Karpas-422 (cell line): ENCODE measurements around the gene KRT7. TPM values are rescaled to one million over a fixed set of nuclear protein-coding genes. Genes with fewer than 3 reads are reported as not detected.

Source experiments
- DNase-seq: peaks from one replicate; pipeline ENCODE4 v3.0.0-alpha.2; 2015
- H2AFZ ChIP-seq: fragments of 200-600 bp; sonication (generic); 2 replicates; pipeline ENCODE4 v1.6.1; 2014; ENCODE audit warnings: antibody characterized with exemption, low read length, mixed read lengths
- H3K27ac ChIP-seq: fragments of 200-600 bp; sonication (generic); 2 replicates; pipeline ENCODE4 v1.5.1; 2014; ENCODE audit warnings: mild to moderate bottlenecking, low read length, moderate library complexity
- H3K27me3 ChIP-seq: fragments of 200-600 bp; sonication (generic); 2 replicates; pipeline ENCODE4 v1.6.1; 2014; ENCODE audit warnings: low read length, mixed read lengths
- H3K36me3 ChIP-seq: fragments of 200-600 bp; sonication (generic); 2 replicates; pipeline ENCODE4 v1.6.1; 2014; ENCODE audit warnings: low read length, mixed read lengths; ENCODE audit not compliant: insufficient read depth
- H3K4me1 ChIP-seq: fragments of 200-600 bp; sonication (generic); 2 replicates; pipeline ENCODE4 v1.6.1; 2014; ENCODE audit warnings: mild to moderate bottlenecking, low read length, mixed read lengths
- H3K4me2 ChIP-seq: fragments of 200-600 bp; sonication (generic); 2 replicates; pipeline ENCODE4 v1.6.1; 2014; ENCODE audit warnings: low read length, low read depth, mild to moderate bottlenecking; ENCODE audit not compliant: poor library complexity, severe bottlenecking
- H3K4me3 ChIP-seq: fragments of 200-600 bp; sonication (generic); 2 replicates; pipeline ENCODE4 v1.5.1; 2014; ENCODE audit warnings: mild to moderate bottlenecking, antibody characterized with exemption, low read length, mixed read lengths
- H3K79me2 ChIP-seq: fragments of 200-600 bp; sonication (generic); 2 replicates; pipeline ENCODE4 v1.6.1; 2014; ENCODE audit warnings: mild to moderate bottlenecking, low read length, mixed read lengths
- H3K9ac ChIP-seq: fragments of 200-600 bp; sonication (generic); 2 replicates; pipeline ENCODE4 v1.6.0; 2014; ENCODE audit warnings: low read length
- H3K9me2 ChIP-seq: fragments of 200-600 bp; sonication (generic), shearing (Covaris generic); replicated peaks from 2 replicates; pipeline ENCODE4 v1.6.0; 2014; ENCODE audit warnings: mild to moderate bottlenecking, low read length, moderate library complexity; ENCODE audit not compliant: insufficient read depth
- H3K9me3 ChIP-seq: fragments of 300-700, 200-600 bp; sonication (generic); 2 replicates; pipeline ENCODE4 v1.6.1; 2014; ENCODE audit warnings: low read length, mixed read lengths
- H4K20me1 ChIP-seq: fragments of 200-600 bp; sonication (generic); 2 replicates; pipeline ENCODE4 v1.6.1; 2014; ENCODE audit warnings: mild to moderate bottlenecking, antibody characterized with exemption, low read length, low read depth; ENCODE audit not compliant: insufficient read depth
- total RNA-seq: library from RNA; depleted of rRNA; stranded (reverse); fragments of >200 nt; shearing (Covaris generic); gene quantifications from 2 replicates; pipeline ENCODE4 v1.2.3, GENCODE V29; 2014; ENCODE audit warnings: low replicate concordance; rRNA removed

KRT7 gene
- not detected in 2 replicates for total RNA-seq

DNA sequence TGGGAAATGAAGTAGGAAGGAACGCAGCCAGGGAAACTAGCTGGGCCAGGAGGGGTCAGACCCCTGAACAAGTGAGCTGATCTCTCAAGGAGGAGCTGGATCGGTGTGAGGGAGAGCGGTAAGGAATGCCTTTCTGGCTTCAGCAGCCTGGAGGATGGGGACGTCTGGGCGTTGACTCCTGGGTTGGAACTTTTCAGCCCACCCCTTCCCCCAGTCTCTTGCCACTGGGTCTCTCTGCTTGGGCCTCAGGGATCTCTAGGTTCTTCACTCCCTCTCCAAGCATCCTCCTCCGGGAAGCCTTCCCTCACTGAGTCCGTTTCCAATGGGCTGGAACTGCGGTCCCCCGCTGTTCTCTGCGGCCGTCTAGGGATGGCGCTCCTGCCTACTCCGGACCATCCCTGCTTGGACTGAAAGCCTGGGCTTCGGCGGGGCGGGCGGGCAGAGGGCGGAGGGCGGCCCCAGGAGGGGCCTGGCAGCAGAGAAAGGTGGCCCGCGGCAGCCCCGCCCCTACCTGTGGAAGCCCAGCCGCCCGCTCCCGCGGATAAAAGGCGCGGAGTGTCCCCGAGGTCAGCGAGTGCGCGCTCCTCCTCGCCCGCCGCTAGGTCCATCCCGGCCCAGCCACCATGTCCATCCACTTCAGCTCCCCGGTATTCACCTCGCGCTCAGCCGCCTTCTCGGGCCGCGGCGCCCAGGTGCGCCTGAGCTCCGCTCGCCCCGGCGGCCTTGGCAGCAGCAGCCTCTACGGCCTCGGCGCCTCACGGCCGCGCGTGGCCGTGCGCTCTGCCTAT, at the start of gene KRT7:
Gene KRT7, plus strand, starts transcription at position 570 of the 788 bp plus-strand sequence. Its CDS starts 54 bp downstream, at position 624.
- Histone ChIP-seq H3K27me3 (no peaks in the 10 kb centered on the region), H3K4me2 (no peak within 1 kb of the TSS)

DNA sequence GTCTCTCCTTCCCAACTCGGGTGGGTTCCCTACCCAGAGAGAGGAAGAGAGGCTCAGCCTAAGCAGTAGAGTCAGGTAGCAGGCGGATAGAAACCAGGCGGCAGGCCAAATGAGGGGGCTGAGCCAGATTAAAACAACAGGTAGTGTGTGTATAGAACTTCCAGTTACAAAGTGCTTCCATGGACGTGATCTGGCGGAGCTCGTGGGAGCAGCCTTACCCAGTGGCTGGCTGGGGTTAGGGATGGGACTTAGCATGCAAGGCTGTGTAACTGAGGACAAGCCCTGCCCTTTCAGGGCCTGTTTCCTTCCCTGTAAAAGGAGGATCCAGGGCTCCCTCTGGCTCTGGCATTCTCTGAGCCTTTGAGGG, 49.5 kb upstream of the KRT7 start:
- H3K9me2 ChIP-seq = no peaks in the 10 kb centered on the region
- H3K36me3 ChIP-seq = no peaks in the 10 kb centered on the region
- no peaks in the 10 kb centered on the region; the same call in 1 of the 2 replicates for H4K20me1 ChIP-seq
- H3K9me3 ChIP-seq = no peaks in the 10 kb centered on the region
- DNase-seq = no peak
- H3K4me1 ChIP-seq = no peaks in the 10 kb centered on the region
- H3K9ac ChIP-seq = no peak overlapping the region
- no peak overlapping the region for H3K27ac ChIP-seq
- H3K4me3 ChIP-seq = no peak overlapping the region
- no peaks in the 10 kb centered on the region for H3K27me3 ChIP-seq
- H3K4me2 ChIP-seq = no peak overlapping the region
- H3K79me2 ChIP-seq = no peaks in the 10 kb centered on the region
- no peak overlapping the region for H2AFZ ChIP-seq

More for the DNA sequence above, at the start of gene KRT7:
- DNase-seq = no peak
- no peaks in the 10 kb centered on the region for H4K20me1 ChIP-seq
- no peak within 1 kb of the TSS for H3K4me3 ChIP-seq
- H3K36me3 ChIP-seq = no peaks in the 10 kb centered on the region
- H3K9me2 ChIP-seq = no peaks in the 10 kb centered on the region
- H3K9me3 ChIP-seq = no peaks in the 10 kb centered on the region
- no peak within 1 kb of the TSS for H3K9ac ChIP-seq
- no peaks in the 10 kb centered on the region for H3K79me2 ChIP-seq
- H2AFZ ChIP-seq = no peak within 1 kb of the TSS
- H3K27ac ChIP-seq = no peak within 1 kb of the TSS
- H3K4me1 ChIP-seq = no peaks in the 10 kb centered on the region

DNA sequence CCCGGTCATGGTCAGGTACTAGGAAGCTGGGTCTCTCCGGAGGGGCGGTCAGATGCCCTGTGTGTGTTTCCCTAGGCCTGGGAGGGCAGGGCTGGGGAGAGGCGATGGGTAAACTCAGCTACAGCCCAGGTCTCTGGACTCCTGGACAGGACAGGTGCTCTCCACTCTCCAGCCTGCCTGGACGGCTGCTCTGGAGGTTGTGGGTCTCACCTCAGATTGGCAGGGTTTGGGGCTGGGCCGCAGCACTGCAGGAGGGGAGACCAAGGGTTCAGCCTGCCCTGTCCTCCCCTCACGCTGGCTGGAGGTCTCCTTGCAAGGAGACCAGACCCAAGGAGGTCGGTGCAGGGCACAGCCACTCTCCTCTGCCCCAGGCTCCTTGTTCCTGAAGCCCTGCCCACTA, 49.1 kb upstream of the KRT7 start:
- Histone ChIP-seq H3K9ac (no peak overlapping the region), H3K79me2 (no peaks in the 10 kb centered on the region)

DNA sequence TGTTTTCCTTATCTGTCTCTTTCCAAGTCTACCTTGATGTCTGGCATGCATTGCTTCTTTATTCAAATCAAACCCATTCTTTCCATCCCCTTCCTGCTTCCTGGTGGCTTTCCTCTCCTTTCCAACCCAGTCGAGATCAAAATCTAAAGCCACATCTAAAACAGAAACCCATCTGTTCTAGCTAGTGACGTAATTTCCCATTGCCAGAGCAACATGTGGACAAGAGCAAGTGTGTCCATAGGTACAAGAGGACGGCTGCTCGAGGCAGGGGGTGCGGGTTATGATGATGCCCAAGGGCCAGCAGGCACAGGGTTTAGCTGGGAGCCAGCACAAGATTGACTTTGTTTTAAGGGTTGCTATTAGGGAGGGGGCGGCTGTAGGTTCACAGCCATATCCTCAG, 48.2 kb upstream of the KRT7 start:
- H3K9ac ChIP-seq = no peak overlapping the region
- no peak overlapping the region for H3K27ac ChIP-seq
- no peaks in the 10 kb centered on the region for H3K9me3 ChIP-seq
- no peaks in the 10 kb centered on the region for H3K36me3 ChIP-seq
- H3K4me3 ChIP-seq = no peak overlapping the region
- no peaks in the 10 kb centered on the region for H3K9me2 ChIP-seq
- no peaks in the 10 kb centered on the region; the same call in 1 of the 2 replicates for H4K20me1 ChIP-seq
- no peaks in the 10 kb centered on the region for H3K79me2 ChIP-seq
- no peaks in the 10 kb centered on the region for H3K27me3 ChIP-seq
- H2AFZ ChIP-seq = no peak overlapping the region
- no peak for DNase-seq
- no peaks in the 10 kb centered on the region for H3K4me1 ChIP-seq
- H3K4me2 ChIP-seq = no peak overlapping the region

More for the DNA sequence above, 49.1 kb upstream of the KRT7 start:
- DNase-seq = no peak
- no peak overlapping the region for H3K4me3 ChIP-seq
- no peaks in the 10 kb centered on the region for H3K27me3 ChIP-seq
- no peaks in the 10 kb centered on the region; the same call in 1 of the 2 replicates for H4K20me1 ChIP-seq
- no peaks in the 10 kb centered on the region for H3K9me2 ChIP-seq
- H3K27ac ChIP-seq = no peak overlapping the region
- no peak overlapping the region for H3K4me2 ChIP-seq
- no peaks in the 10 kb centered on the region for H3K36me3 ChIP-seq
- no peaks in the 10 kb centered on the region for H3K9me3 ChIP-seq
- H3K4me1 ChIP-seq = no peaks in the 10 kb centered on the region
- H2AFZ ChIP-seq = no peak overlapping the region

DNA sequence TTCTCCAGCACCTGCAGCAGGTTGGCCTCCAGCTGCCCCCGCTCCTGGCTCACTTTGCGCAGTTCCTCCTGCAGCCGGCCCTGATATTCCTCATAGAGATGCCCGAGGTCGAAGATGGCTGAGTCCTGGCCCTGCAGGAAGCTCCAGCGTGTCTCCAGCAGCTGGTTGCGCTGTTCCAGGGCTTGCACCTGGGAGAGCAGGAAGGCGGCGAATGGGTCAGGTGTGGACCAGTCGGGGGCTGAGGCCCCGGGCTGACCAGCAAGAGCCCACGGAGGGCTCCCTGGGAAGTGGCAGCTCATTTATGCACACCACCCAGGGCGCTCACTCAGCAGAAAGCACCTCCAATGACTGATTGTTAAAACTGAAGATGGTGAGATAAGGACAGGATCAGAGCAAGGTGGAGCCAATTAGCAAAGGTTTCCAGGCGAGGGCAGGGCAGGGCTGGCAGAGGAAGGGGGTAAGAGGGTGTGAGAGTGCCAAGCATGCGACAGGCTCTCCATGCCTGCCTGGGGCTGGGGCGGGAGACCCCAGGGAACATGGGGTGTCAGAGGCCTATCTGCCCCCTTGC, 47.6 kb upstream of the KRT7 start:
- no peak overlapping the region for H3K4me2 ChIP-seq
- no peaks in the 10 kb centered on the region for H3K79me2 ChIP-seq
- no peaks in the 10 kb centered on the region for H3K9me3 ChIP-seq
- H2AFZ ChIP-seq = no peak overlapping the region
- no peaks in the 10 kb centered on the region for H3K4me1 ChIP-seq
- H3K27ac ChIP-seq = no peak overlapping the region
- H3K27me3 ChIP-seq = no peaks in the 10 kb centered on the region
- no peak for DNase-seq
- no peaks in the 10 kb centered on the region for H3K9me2 ChIP-seq
- no peak overlapping the region for H3K9ac ChIP-seq
- no peaks in the 10 kb centered on the region for H3K36me3 ChIP-seq
- no peak overlapping the region for H3K4me3 ChIP-seq
- no peaks in the 10 kb centered on the region; the same call in 1 of the 2 replicates for H4K20me1 ChIP-seq

DNA sequence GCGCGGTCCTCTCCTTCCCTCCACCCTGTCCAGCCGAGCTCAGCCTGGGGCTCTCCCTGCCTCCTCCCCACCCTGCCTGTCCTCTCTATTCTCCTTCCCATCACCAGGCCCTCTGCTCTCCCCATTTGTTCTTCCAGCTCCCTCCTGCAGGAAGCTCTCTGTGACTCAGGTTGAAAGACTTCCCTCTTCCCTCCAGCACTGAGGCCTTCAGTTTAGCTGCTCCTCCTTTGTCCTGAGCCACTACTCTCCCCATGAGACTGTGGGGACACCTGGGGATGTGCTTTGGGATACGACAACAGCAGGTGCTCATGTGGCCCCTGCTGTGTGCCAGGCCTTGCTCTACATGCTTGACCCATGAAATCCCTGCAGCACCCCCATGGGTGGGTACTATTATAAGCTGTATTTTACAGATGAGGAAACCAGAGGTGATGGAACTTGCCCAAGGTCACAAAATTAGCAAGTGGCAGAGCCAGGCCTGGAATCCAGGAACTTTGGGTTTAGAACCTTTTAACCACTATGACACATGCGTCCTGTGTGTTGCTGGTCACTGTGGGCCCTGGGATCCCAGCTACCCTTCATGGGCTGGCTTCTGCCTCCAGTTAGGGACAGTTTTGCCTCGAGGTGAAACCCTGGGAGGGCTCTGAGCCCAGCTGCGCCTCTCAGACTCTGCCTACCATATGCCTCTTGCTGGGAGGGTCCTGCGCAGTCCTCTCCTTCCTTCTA, 46.8 kb upstream of the KRT7 start:
- H3K4me3 ChIP-seq = no peak overlapping the region
- H3K27me3 ChIP-seq = no peaks in the 10 kb centered on the region
- no peaks in the 10 kb centered on the region for H3K79me2 ChIP-seq
- DNase-seq = no peak
- no peaks in the 10 kb centered on the region for H3K4me1 ChIP-seq
- H3K27ac ChIP-seq = no peak overlapping the region
- H3K9ac ChIP-seq = no peak overlapping the region
- H3K4me2 ChIP-seq = no peak overlapping the region
- H3K9me2 ChIP-seq = no peaks in the 10 kb centered on the region
- H3K9me3 ChIP-seq = no peaks in the 10 kb centered on the region
- H2AFZ ChIP-seq = no peak overlapping the region
- H3K36me3 ChIP-seq = no peaks in the 10 kb centered on the region
- no peaks in the 10 kb centered on the region for H4K20me1 ChIP-seq

DNA sequence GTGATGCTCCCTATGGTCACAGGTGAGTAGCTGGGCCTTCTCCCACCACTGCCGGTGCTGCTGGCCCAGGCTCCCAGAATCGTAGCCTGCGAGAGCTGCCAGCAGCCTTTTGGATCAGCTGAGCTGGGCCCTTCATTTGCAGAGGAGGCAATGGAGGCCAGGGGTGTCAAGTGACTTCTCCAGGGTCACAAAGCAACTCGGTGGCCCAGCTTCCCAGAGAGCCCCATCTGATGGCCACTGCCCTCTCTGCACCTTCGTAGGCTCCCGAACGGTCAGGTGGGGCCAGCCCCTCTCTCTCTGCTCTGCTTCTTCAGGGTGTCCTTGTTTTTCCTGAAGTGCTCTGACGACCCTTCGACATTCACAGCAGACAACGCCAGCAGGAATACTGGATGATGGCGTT, 45.8 kb upstream of the KRT7 start:
- no peak for DNase-seq
- H2AFZ ChIP-seq = no peak overlapping the region
- H3K79me2 ChIP-seq = no peaks in the 10 kb centered on the region
- H3K4me3 ChIP-seq = no peak overlapping the region
- no peak overlapping the region for H3K27ac ChIP-seq
- no peaks in the 10 kb centered on the region for H4K20me1 ChIP-seq
- H3K9ac ChIP-seq = no peak overlapping the region
- no peaks in the 10 kb centered on the region for H3K4me1 ChIP-seq
- no peaks in the 10 kb centered on the region for H3K27me3 ChIP-seq
- H3K9me3 ChIP-seq = no peaks in the 10 kb centered on the region
- no peak overlapping the region for H3K4me2 ChIP-seq
- H3K36me3 ChIP-seq = no peaks in the 10 kb centered on the region
- no peaks in the 10 kb centered on the region for H3K9me2 ChIP-seq

DNA sequence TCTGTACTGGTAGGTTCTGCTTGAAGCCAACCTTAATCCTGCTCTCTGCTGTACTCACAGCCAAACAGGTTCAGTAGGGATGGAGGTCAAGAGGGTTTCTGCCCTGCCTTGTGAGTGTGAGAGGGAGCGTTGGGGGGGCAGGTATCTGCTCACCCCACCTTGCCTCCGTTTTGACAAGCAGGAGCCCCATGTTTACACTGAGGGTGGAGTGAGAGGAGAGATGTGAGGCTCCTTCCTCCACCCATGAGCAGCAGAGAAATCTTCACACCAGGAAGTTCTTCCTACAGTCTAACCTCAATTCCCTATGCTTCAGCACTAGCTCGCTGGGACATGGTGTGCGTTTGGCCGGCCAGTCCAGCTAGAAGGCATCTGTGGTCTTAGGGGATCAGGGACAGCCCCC, 45.4 kb upstream of the KRT7 start:
- no peaks in the 10 kb centered on the region for H3K4me1 ChIP-seq
- H3K4me2 ChIP-seq = no peak overlapping the region
- H3K9me3 ChIP-seq = no peaks in the 10 kb centered on the region
- no peak overlapping the region for H3K9ac ChIP-seq
- no peak overlapping the region for H3K4me3 ChIP-seq
- H4K20me1 ChIP-seq = no peaks in the 10 kb centered on the region
- H3K36me3 ChIP-seq = no peaks in the 10 kb centered on the region
- H3K9me2 ChIP-seq = no peaks in the 10 kb centered on the region
- H3K79me2 ChIP-seq = no peaks in the 10 kb centered on the region
- no peaks in the 10 kb centered on the region for H3K27me3 ChIP-seq
- no peak overlapping the region for H2AFZ ChIP-seq
- H3K27ac ChIP-seq = no peak overlapping the region
- no peak for DNase-seq
